Prostate gland (tissue), 2 donors: Measurements from ENCODE around the gene ACER2.

Source experiments
- CTCF ChIP-seq, 4 experiments: fragments of 200-600 bp in 2 of 4; fragments of 450-650 bp in 2 of 4; sonication (generic) in 2 of 4; IDR thresholded peaks; 1 replicate in 3 of 4; 2 replicates in 1 of 4; pipeline ENCODE4 v1.5.1; 2016 to 2019; ENCODE audit warnings: antibody characterized with exemption in 4 of 4, mild to moderate bottlenecking in 2 of 4, moderate library complexity in 2 of 4
- POLR2A ChIP-seq: fragments of 450-650 bp; IDR thresholded peaks from one replicate; pipeline ENCODE4 v1.6.1; 2016; ENCODE audit warnings: antibody characterized with exemption, mild to moderate bottlenecking
- POLR2AphosphoS5 ChIP-seq: sonication (generic); formaldehyde crosslinking; IDR thresholded peaks from one replicate; pipeline ENCODE4 v1.6.1; 2017; ENCODE audit warnings: antibody characterized with exemption

DNA sequence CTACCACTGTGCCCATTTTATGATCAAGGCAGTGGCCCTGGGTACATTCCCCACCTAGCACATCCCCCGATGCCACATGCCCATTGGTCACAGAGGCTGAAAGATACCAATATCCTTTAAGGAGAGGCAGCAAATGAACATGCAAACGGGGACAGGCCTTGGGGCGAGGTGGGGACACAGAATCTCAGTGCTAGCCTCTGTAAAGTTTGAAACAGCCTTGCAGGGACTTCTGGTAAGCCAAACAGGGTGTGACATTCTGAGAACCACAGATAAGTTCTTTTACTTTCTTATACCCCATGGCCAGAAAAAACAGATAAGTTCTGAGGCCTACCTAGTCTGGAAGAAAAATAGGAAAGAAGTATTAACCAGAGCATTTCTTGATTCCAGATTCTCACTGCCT lies 60.5 kb downstream of the ACER2 start:
- TF ChIP-seq CTCF (IDR thresholded peaks at IDR 0.05) (no peak), POLR2A (no peak), POLR2AphosphoS5 (no peak)
